WTC11 (cell line): ENCODE measurements around the gene PDZD7. TPM values are rescaled to one million over a fixed set of nuclear protein-coding genes. Genes with fewer than 3 reads are reported as not detected.
A peak's percentile ranks its signal among the peaks of the same experiment; 100 is the strongest.

Experiments
- ATAC-seq: fragments of 200-7000 bp; cut with Tn5 transposase; 2 replicates; pipeline ENCODE4 v1.10.0; 2021; ENCODE audit warnings: mild to moderate bottlenecking, moderate library complexity
- CTCF ChIA-PET: fragments of 300-600 bp; sonication (Branson Sonifier 250); formaldehyde crosslinking; loops from one replicate; lab custom pipeline; 2021; ENCODE audit warnings: antibody characterized with exemption; lab: Charles Lee
- POLR2A ChIA-PET: fragments of 350-600 bp; sonication (Branson Sonifier 250); formaldehyde crosslinking; loops from one replicate; lab custom pipeline; 2021; ENCODE audit warnings: antibody characterized with exemption; lab: Charles Lee
- DNase-seq: peaks from one replicate; pipeline ENCODE4 v3.0.0; 2021; ENCODE audit warnings: low spot score
- H3K27ac Mint-ChIP-seq: 2 replicates; pipeline ENCODE4 v1.8.0; 2021; ENCODE audit warnings: mixed read lengths
- H3K27me3 Mint-ChIP-seq: 2 replicates; pipeline ENCODE4 v1.8.0; 2021; ENCODE audit warnings: low read depth, mild to moderate bottlenecking, moderate library complexity, mixed read lengths
- H3K36me3 Mint-ChIP-seq: 2 replicates; pipeline ENCODE4 v1.8.0; 2021; ENCODE audit warnings: mixed read lengths
- H3K4me1 Mint-ChIP-seq: 2 replicates; pipeline ENCODE4 v1.8.0; 2022; ENCODE audit warnings: mixed read lengths
- H3K4me3 Mint-ChIP-seq: 2 replicates; pipeline ENCODE4 v1.8.0; 2021; ENCODE audit warnings: mild to moderate bottlenecking, moderate library complexity, mixed read lengths
- H3K9me3 Mint-ChIP-seq: 2 replicates; pipeline ENCODE4 v1.8.0; 2021; ENCODE audit warnings: mixed read lengths
- CTCF ChIP-seq: fragments of 200-600 bp; IDR thresholded peaks from 2 replicates; pipeline ENCODE4 v1.8.0; 2022; ENCODE audit warnings: antibody characterized with exemption
- EMX1 ChIP-seq: fragments of 250-450 bp; sonication (Bioruptor Pico); IDR thresholded peaks from 2 replicates; pipeline ENCODE4 v1.8.0; 2021; ENCODE audit warnings: mild to moderate bottlenecking
- GABPB1 ChIP-seq: sonication (generic); formaldehyde crosslinking; IDR thresholded peaks from 2 replicates; pipeline ENCODE4 v1.8.1; 2023; ENCODE audit warnings: mild to moderate bottlenecking, missing genetic modification reagents
- GRHL2 ChIP-seq: fragments of 250-450 bp; sonication (Bioruptor Pico); IDR thresholded peaks from 2 replicates; pipeline ENCODE4 v1.8.0; 2022; ENCODE audit warnings: mild to moderate bottlenecking, moderate library complexity; ENCODE audit not compliant: insufficient replicate concordance, severe bottlenecking
- HMGA2 ChIP-seq: fragments of 250-450 bp; sonication (Bioruptor Pico); IDR thresholded peaks from 2 replicates; pipeline ENCODE4 v1.4.0; 2021; ENCODE audit warnings: mild to moderate bottlenecking, moderate library complexity
- KAT7 ChIP-seq: sonication (generic); formaldehyde crosslinking; IDR thresholded peaks from 2 replicates; pipeline ENCODE4 v1.8.1; 2023; ENCODE audit warnings: missing genetic modification reagents, mild to moderate bottlenecking, borderline replicate concordance
- MLX ChIP-seq: sonication (generic); formaldehyde crosslinking; IDR thresholded peaks from 2 replicates; pipeline ENCODE4 v1.8.1; 2023; ENCODE audit warnings: mild to moderate bottlenecking, missing genetic modification reagents, moderate library complexity
- NR1H2 ChIP-seq: sonication (generic); formaldehyde crosslinking; IDR thresholded peaks from 2 replicates; pipeline ENCODE4 v1.9.0; 2021; ENCODE audit warnings: mild to moderate bottlenecking, moderate library complexity, missing genetic modification reagents
- NR3C1 ChIP-seq: sonication (generic); formaldehyde crosslinking; conservative IDR thresholded peaks from 2 replicates; pipeline ENCODE4 v1.8.1; 2023; ENCODE audit warnings: low read depth, mild to moderate bottlenecking, missing genetic modification reagents
- SMAD3 ChIP-seq: sonication (generic); formaldehyde crosslinking; IDR thresholded peaks from 2 replicates; pipeline ENCODE4 v1.8.0; 2022; ENCODE audit warnings: missing genetic modification reagents, mild to moderate bottlenecking, borderline replicate concordance
- SMAD4 ChIP-seq: sonication (generic); formaldehyde crosslinking; IDR thresholded peaks from 2 replicates; pipeline ENCODE4 v1.8.0; 2022; ENCODE audit warnings: mild to moderate bottlenecking, missing genetic modification reagents
- TCF7 ChIP-seq: sonication (generic); formaldehyde crosslinking; IDR thresholded peaks from 2 replicates; pipeline ENCODE4 v1.8.0; 2022; ENCODE audit warnings: mild to moderate bottlenecking, low read depth, missing genetic modification reagents, moderate library complexity
- TEAD4 ChIP-seq: sonication (generic); formaldehyde crosslinking; IDR thresholded peaks from 2 replicates; pipeline ENCODE4 v1.8.0; 2022; ENCODE audit warnings: mild to moderate bottlenecking, missing genetic modification reagents
- USF2 ChIP-seq: sonication (generic); formaldehyde crosslinking; IDR thresholded peaks from 2 replicates; pipeline ENCODE4 v1.8.1; 2023; ENCODE audit warnings: mild to moderate bottlenecking, missing genetic modification reagents, moderate library complexity
- ZNF219 ChIP-seq: sonication (generic); formaldehyde crosslinking; IDR thresholded peaks from 2 replicates; pipeline ENCODE4 v1.8.0; 2023; ENCODE audit warnings: missing genetic modification reagents, mild to moderate bottlenecking, borderline replicate concordance
- ZNF263 ChIP-seq: sonication (generic); formaldehyde crosslinking; IDR thresholded peaks from 2 replicates; pipeline ENCODE4 v1.8.1; 2022; ENCODE audit warnings: low read depth, mild to moderate bottlenecking, moderate library complexity, missing genetic modification reagents
- ZNF416 ChIP-seq: fragments of 250-450 bp; sonication (Bioruptor Pico); IDR thresholded peaks from 2 replicates; pipeline ENCODE4 v1.9.0; 2021; ENCODE audit warnings: mild to moderate bottlenecking, inconsistent platforms
- ZNF671 ChIP-seq: fragments of 250-450 bp; sonication (Bioruptor Pico); IDR thresholded peaks from 2 replicates; pipeline ENCODE4 v1.8.0; 2021; ENCODE audit warnings: mild to moderate bottlenecking
- total RNA-seq: library from RNA; stranded (reverse); gene quantifications from 3 replicates; pipeline ENCODE4 v1.2.3, GENCODE V29; 2021
- TF ChIP-seq, protein P1 (sequence below): sonication (generic); formaldehyde crosslinking; IDR thresholded peaks from 2 replicates; pipeline ENCODE4 v1.8.1; 2022; ENCODE audit warnings: low read depth, mild to moderate bottlenecking, moderate library complexity, missing genetic modification reagents, borderline replicate concordance
- TF ChIP-seq, protein P2 (sequence below): sonication (generic); formaldehyde crosslinking; IDR thresholded peaks from 2 replicates; pipeline ENCODE4 v1.8.1; 2022; ENCODE audit warnings: low read depth, missing genetic modification reagents, borderline replicate concordance
- TF ChIP-seq, protein P3 (sequence below): sonication (generic); formaldehyde crosslinking; IDR thresholded peaks from 2 replicates; pipeline ENCODE4 v1.8.0; 2022; ENCODE audit warnings: missing genetic modification reagents
- TF ChIP-seq, protein P4 (sequence below): sonication (generic); formaldehyde crosslinking; IDR thresholded peaks from 2 replicates; pipeline ENCODE4 v1.8.1; 2022; ENCODE audit warnings: mild to moderate bottlenecking, moderate library complexity, missing genetic modification reagents
- TF ChIP-seq, protein P5 (sequence below): fragments of 250-450 bp; sonication (Bioruptor Pico); IDR thresholded peaks from 2 replicates; pipeline ENCODE4 v1.9.0; 2021; ENCODE audit warnings: mild to moderate bottlenecking

PDZD7 gene
- total RNA-seq, 1 experiment from 2014 or later, result 2.6 TPM

DNA sequence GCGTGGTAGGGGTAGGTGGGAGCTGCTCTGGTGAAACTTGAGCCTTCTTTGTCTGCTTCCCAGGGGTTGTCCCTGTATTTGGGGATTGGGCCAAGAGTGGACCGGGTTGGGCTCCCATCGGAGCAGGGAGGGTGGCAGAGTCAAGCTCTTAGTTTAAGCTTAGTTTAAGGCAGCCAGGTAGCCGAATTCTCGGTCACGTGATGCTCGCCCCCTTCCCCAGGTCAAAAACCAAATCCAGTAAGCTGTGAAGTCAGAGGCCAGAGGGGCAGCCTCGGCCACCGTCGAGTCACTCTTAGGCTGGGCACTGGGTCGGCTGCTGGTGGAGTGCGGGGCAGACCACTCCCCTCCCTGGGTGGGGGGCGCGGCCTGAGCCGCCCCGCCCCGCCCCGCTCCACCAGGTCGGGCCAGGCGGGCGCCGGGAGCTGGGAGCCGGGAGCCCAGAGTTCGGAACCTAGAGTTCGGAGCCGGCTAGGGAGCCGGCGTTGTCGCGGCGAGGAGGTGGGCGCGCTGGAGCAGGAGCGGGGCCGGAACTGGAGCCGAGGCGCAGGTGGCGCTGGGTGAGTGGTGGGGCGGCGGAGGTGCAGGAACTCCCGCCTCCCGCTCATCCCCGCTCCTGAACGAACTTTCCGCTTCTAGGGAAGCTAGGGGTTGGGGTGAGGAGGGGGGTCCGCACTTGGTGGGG is 34.1 kb downstream of the PDZD7 start (continued):
- TF ChIP-seq USF2 (CRISPR knock-in tag) (peak; percentile 91), NR1H2 (CRISPR knock-in tag) (no peak), EMX1 (CRISPR knock-in tag) (no peak), GABPB1 (CRISPR knock-in tag) (no peak; the same call in 1 of the 2 replicates), SMAD4 (CRISPR knock-in tag) (no peak), SMAD3 (no peak), TCF7 (CRISPR knock-in tag) (no peak), TEAD4 (CRISPR knock-in tag) (no peak), CTCF (no peak), ZNF263 (no peak), HMGA2 (CRISPR knock-in tag) (no peak), ZNF219 (CRISPR knock-in tag) (peak; percentile 65; the same call in 1 of the 2 replicates)
- TF ChIP-seq, protein P1, sequence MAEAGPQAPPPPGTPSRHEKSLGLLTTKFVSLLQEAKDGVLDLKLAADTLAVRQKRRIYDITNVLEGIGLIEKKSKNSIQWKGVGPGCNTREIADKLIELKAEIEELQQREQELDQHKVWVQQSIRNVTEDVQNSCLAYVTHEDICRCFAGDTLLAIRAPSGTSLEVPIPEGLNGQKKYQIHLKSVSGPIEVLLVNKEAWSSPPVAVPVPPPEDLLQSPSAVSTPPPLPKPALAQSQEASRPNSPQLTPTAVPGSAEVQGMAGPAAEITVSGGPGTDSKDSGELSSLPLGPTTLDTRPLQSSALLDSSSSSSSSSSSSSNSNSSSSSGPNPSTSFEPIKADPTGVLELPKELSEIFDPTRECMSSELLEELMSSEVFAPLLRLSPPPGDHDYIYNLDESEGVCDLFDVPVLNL (CRISPR knock-in tag), result 0 out of 2 replicates have a peak, but pooled peaks have one; percentile 63

DNA sequence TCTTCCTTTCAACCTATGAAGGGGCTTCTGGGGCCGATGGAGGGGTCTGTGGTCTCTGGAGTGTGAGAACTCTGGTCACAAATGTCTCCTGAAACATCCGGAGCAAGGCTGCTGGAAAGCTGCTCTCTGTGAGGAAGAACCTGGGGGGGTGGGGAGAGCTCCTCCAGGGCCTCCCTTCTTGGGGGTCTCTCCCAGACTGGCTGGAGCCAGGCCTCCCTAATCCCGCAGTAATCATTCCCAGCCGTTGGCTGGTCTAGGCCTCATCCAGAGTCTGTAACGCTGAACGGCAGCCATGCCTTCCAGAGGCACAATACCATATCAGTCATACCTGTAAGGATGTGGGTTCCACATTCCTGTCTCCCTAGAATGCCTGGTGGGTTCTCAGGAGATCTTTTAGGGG is 35.7 kb downstream of the PDZD7 start:
- H3K4me1 Mint-ChIP-seq, result peaks cover 23% of the 10 kb centered on the region
- POLR2A ChIA-PET, result no interaction called here
- no peak for TF ChIP-seq MLX (CRISPR knock-in tag)
- no peak for TF ChIP-seq KAT7 (CRISPR knock-in tag)
- no peak for TF ChIP-seq ZNF416
- no peak for TF ChIP-seq NR3C1 (CRISPR knock-in tag)
- TF ChIP-seq ZNF671 (CRISPR knock-in tag), result no peak
- TF ChIP-seq, protein P2, sequence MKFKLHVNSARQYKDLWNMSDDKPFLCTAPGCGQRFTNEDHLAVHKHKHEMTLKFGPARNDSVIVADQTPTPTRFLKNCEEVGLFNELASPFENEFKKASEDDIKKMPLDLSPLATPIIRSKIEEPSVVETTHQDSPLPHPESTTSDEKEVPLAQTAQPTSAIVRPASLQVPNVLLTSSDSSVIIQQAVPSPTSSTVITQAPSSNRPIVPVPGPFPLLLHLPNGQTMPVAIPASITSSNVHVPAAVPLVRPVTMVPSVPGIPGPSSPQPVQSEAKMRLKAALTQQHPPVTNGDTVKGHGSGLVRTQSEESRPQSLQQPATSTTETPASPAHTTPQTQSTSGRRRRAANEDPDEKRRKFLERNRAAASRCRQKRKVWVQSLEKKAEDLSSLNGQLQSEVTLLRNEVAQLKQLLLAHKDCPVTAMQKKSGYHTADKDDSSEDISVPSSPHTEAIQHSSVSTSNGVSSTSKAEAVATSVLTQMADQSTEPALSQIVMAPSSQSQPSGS (CRISPR knock-in tag), result no peak
- TF ChIP-seq, protein P3, sequence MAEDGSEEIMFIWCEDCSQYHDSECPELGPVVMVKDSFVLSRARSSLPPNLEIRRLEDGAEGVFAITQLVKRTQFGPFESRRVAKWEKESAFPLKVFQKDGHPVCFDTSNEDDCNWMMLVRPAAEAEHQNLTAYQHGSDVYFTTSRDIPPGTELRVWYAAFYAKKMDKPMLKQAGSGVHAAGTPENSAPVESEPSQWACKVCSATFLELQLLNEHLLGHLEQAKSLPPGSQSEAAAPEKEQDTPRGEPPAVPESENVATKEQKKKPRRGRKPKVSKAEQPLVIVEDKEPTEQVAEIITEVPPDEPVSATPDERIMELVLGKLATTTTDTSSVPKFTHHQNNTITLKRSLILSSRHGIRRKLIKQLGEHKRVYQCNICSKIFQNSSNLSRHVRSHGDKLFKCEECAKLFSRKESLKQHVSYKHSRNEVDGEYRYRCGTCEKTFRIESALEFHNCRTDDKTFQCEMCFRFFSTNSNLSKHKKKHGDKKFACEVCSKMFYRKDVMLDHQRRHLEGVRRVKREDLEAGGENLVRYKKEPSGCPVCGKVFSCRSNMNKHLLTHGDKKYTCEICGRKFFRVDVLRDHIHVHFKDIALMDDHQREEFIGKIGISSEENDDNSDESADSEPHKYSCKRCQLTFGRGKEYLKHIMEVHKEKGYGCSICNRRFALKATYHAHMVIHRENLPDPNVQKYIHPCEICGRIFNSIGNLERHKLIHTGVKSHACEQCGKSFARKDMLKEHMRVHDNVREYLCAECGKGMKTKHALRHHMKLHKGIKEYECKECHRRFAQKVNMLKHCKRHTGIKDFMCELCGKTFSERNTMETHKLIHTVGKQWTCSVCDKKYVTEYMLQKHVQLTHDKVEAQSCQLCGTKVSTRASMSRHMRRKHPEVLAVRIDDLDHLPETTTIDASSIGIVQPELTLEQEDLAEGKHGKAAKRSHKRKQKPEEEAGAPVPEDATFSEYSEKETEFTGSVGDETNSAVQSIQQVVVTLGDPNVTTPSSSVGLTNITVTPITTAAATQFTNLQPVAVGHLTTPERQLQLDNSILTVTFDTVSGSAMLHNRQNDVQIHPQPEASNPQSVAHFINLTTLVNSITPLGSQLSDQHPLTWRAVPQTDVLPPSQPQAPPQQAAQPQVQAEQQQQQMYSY (CRISPR knock-in tag), result no peak
- no peak for TF ChIP-seq GRHL2 (CRISPR knock-in tag)
- TF ChIP-seq, protein P4, sequence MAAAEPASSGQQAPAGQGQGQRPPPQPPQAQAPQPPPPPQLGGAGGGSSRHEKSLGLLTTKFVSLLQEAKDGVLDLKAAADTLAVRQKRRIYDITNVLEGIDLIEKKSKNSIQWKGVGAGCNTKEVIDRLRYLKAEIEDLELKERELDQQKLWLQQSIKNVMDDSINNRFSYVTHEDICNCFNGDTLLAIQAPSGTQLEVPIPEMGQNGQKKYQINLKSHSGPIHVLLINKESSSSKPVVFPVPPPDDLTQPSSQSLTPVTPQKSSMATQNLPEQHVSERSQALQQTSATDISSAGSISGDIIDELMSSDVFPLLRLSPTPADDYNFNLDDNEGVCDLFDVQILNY, result no peak
- TF ChIP-seq TCF7 (CRISPR knock-in tag), result no peak
- TF ChIP-seq, protein P5, sequence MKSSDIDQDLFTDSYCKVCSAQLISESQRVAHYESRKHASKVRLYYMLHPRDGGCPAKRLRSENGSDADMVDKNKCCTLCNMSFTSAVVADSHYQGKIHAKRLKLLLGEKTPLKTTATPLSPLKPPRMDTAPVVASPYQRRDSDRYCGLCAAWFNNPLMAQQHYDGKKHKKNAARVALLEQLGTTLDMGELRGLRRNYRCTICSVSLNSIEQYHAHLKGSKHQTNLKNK, result no peak
- no peak for TF ChIP-seq GABPB1 (CRISPR knock-in tag)
- no peaks in the 10 kb centered on the region for H3K27me3 Mint-ChIP-seq
- DNase-seq (no peak), ATAC-seq (no peak)
- H3K36me3 Mint-ChIP-seq, result peaks cover 30% of the 10 kb centered on the region
- no peak overlapping the region for H3K4me3 Mint-ChIP-seq
- no peak overlapping the region for H3K27ac Mint-ChIP-seq
- H3K9me3 Mint-ChIP-seq, result no peaks in the 10 kb centered on the region
- CTCF ChIA-PET, result interaction anchor here (0.9 to 13.4 kb wide), 3 partner anchors 14 to 26 kb away, joined by 3 to 277 read pairs (median 273); partner anchors contain the start of gene SEMA4G
